HCT116 (cell line): Measurements from ENCODE around the gene TEKT3.

Source experiments
- CEBPB ChIP-seq: IDR thresholded peaks from 2 replicates; pipeline ENCODE4 v1.6.1; 2012; ENCODE audit warnings: low read depth
- CTCF ChIP-seq, 3 experiments: fragments of 200-600 bp in 1 of 3; sonication (generic) in 1 of 3; IDR thresholded peaks in 2 of 3; conservative IDR thresholded peaks in 1 of 3; 2 replicates each; pipeline ENCODE4 v1.5.1; 2012 to 2017; ENCODE audit warnings: low read depth in 2 of 3, low read length in 2 of 3, antibody characterized with exemption in 1 of 3, borderline replicate concordance in 1 of 3, control low read depth in 1 of 3, mild to moderate bottlenecking in 1 of 3, mixed read lengths in 1 of 3, mixed run types in 1 of 3, moderate library complexity in 1 of 3; ENCODE audit not compliant: insufficient read depth in 1 of 3
- EZH2 ChIP-seq: fragments of 200-600 bp; sonication (generic); IDR thresholded peaks from 2 replicates; pipeline ENCODE4 v1.6.1; 2017; ENCODE audit warnings: antibody characterized with exemption, mixed run types
- EZH2phosphoT487 ChIP-seq: fragments of 200-600 bp; IDR thresholded peaks from 2 replicates; pipeline ENCODE4 v1.6.1; 2018; ENCODE audit warnings: antibody characterized with exemption, borderline replicate concordance
- JUND ChIP-seq: IDR thresholded peaks from 2 replicates; pipeline ENCODE4 v1.6.1; 2012
- POLR2A ChIP-seq: IDR thresholded peaks from 2 replicates; pipeline ENCODE4 v1.7.0; 2011; ENCODE audit warnings: borderline replicate concordance; ENCODE audit not compliant: insufficient read depth, insufficient read length; ENCODE audit errors: extremely low read depth
- POLR2AphosphoS5 ChIP-seq: IDR thresholded peaks from 2 replicates; pipeline ENCODE4 v1.6.1; 2011; ENCODE audit warnings: mild to moderate bottlenecking, low read depth, low read length, moderate library complexity
- RAD21 ChIP-seq: IDR thresholded peaks from 2 replicates; pipeline ENCODE4 v1.6.1; 2012; ENCODE audit warnings: low read depth, mild to moderate bottlenecking
- REST ChIP-seq: IDR thresholded peaks from 2 replicates; pipeline ENCODE4 v1.6.1; 2012; ENCODE audit warnings: low read depth
- TCF7L2 ChIP-seq: IDR thresholded peaks from 2 replicates; pipeline ENCODE4 v1.7.0; 2011; ENCODE audit warnings: borderline replicate concordance, inconsistent platforms; ENCODE audit not compliant: insufficient read depth, insufficient read length; ENCODE audit errors: extremely low read depth
- ZBTB33 ChIP-seq: IDR thresholded peaks from 2 replicates; pipeline ENCODE4 v1.6.1; 2011; ENCODE audit warnings: mild to moderate bottlenecking, low read length, moderate library complexity; ENCODE audit not compliant: insufficient replicate concordance; ENCODE audit errors: extremely low read depth
- ZFX ChIP-seq: fragments of 450-650 bp; IDR thresholded peaks from 2 replicates; pipeline ENCODE4 v1.6.1; 2017

- TF ChIP-seq CTCF (IDR thresholded peaks at IDR 0.05 in 2 of 3, conservative IDR thresholded peaks at IDR 0.05 in 1 of 3; ENCODE audit: borderline replicate concordance in 1 of 3, insufficient read depth in 1 of 3, low read depth in 2 of 3, low read length in 2 of 3), result no peak
- no peak for TF ChIP-seq POLR2A
- no peak for TF ChIP-seq EZH2phosphoT487
- TF ChIP-seq JUND, result no peak
- TF ChIP-seq POLR2AphosphoS5, result no peak
- TF ChIP-seq TCF7L2, result no peak
- no peak for TF ChIP-seq CEBPB
- TF ChIP-seq REST, result no peak
- TF ChIP-seq EZH2, result no peak
- no peak for TF ChIP-seq RAD21
- TF ChIP-seq ZBTB33, result no peak
- TF ChIP-seq ZFX, result no peak
Measured at GRCh38 chr17:15309793-15310192, 31.6 kb downstream of the TEKT3 start.
